Measurements from ENCODE around the gene ZNF223. TPM values are rescaled to one million over a fixed set of nuclear protein-coding genes. Genes with fewer than 3 reads are reported as not detected.
A peak's percentile ranks its signal among the peaks of the same experiment; 100 is the strongest.

The ZNF223 gene
- total and polyA plus RNA-seq, 9 of the 15 experiments (the other 6 are each of a cell fraction or from before 2014, with no cell fraction given): 0.21 to 1.8 (median 0.71) TPM

DNA sequence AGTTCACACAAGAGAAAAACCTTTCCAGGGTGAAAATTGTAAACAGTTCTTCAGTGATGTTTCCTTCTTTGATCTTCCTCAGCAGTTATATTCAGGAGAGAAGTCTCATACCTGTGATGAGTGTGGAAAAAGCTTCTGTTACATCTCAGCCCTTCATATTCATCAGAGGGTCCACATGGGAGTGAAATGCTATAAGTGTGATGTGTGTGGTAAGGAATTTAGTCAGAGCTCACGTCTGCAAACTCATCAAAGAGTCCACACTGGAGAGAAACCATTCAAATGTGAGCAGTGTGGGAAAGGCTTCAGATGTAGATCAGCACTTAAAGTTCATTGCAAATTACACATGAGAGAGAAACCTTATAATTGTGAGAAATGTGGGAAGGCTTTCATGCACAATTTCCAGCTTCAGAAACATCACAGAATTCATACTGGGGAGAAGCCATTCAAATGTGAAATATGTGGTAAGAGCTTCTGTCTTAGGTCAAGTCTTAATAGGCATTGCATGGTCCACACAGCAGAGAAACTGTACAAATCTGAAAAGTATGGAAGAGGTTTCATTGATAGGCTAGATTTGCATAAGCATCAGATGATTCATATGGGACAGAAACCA is 19.7 kb upstream of the ZNF223 start:
- Histone ChIP-seq H3K27ac (ENCODE audit: extremely low read depth, low read depth, low read length) (no peak overlapping the region), H3K79me2 (ENCODE audit: control insufficient read depth, insufficient read depth, low read length) (no peaks in the 10 kb centered on the region), H2AFZ (ENCODE audit: low read depth, low read length) (no peak overlapping the region), H3K4me3 (no peak overlapping the region), H3K9me1 (ENCODE audit: control insufficient read depth, insufficient read depth, low read length) (no peaks in the 10 kb centered on the region), H3K36me3 (ENCODE audit: control insufficient read depth, insufficient read depth, low read length) (peaks cover 4% of the 10 kb centered on the region; the same call in 1 of the 3 replicates), H3K4me2 (ENCODE audit: insufficient read depth, low read length) (no peak overlapping the region), H4K20me1 (replicated peaks; ENCODE audit: control insufficient read depth, insufficient read depth, low read length) (no peaks in the 10 kb centered on the region), H3K9ac (ENCODE audit: insufficient read depth in 1 of 2, low read depth in 2 of 2, low read length in 2 of 2) (no peak overlapping the region), H3K9me3 (replicated peaks; ENCODE audit: control insufficient read depth, insufficient read depth, low read depth, low read length) (peaks cover 3% of the 10 kb centered on the region; the same call in 1 of the 2 replicates), H3K4me1 (replicated peaks in 1 of 2; ENCODE audit: control insufficient read depth in 2 of 2, insufficient read depth in 2 of 2, low read length in 2 of 2) (no peaks in the 10 kb centered on the region), H3K27me3 (ENCODE audit: control insufficient read depth in 2 of 2, insufficient read depth in 2 of 2, low read length in 2 of 2) (no peaks in the 10 kb centered on the region)
- intact Hi-C loops (cut with micrococcal nuclease): no loop called here
- ATAC-seq (no peak), DNase-seq (ENCODE audit: extremely low read depth in 1 of 4, low spot score in 3 of 4) (no peak), FAIRE-seq (no peak)
- in situ Hi-C loops (cut with MboI): no loop called here
- ChIA-PET POLR2A (interaction anchor here (0.8 to 1.1 kb wide), 3 partner anchors 10 to 133 kb away, joined by 3 read pairs; partner anchors contain the start of gene ZNF226), CTCF (ENCODE audit: low intra/inter-chr PET ratio) (no interaction called here)
- WGBS (ENCODE audit: insufficient coverage, low coverage, missing lambda C conversion rate): 7% methylated on average over 1 of the region's 1 CpG
- BruUV-seq (replicated peaks): no TSS peak
- TF ChIP-seq NFRKB (IDR thresholded peaks at IDR 0.05; ENCODE audit: low read depth) (peak; percentile 62; the same call in 1 of the 2 replicates), CBX5 (IDR thresholded peaks at IDR 0.05; ENCODE audit: borderline replicate concordance, low read depth) (0 out of 2 replicates have a peak, but pooled peaks have one; percentile 40), XRCC3 (IDR thresholded peaks at IDR 0.05) (0 out of 2 replicates have a peak, but pooled peaks have one; percentile 45), ZNF75A (CRISPR knock-in tag; IDR thresholded peaks at IDR 0.05) (peak; percentile 98), ZNF766 (CRISPR knock-in tag; conservative IDR thresholded peaks at IDR 0.05) (no peak), RBM25 (IDR thresholded peaks at IDR 0.05; ENCODE audit: low read depth, low read length, severe bottlenecking) (peak; percentile 76), ZEB2 (IDR thresholded peaks at IDR 0.05) (0 out of 2 replicates have a peak, but pooled peaks have one; percentile 30), CBX1 (IDR thresholded peaks at IDR 0.05; ENCODE audit: low read depth) (0 out of 2 replicates have a peak, but pooled peaks have one; percentile 45), TRIM28 (IDR thresholded peaks at IDR 0.05) (peak; percentile 96), TAF15 (IDR thresholded peaks at IDR 0.05; ENCODE audit: low read depth, low read length) (no peak), FOS (IDR thresholded peaks at IDR 0.05; ENCODE audit: extremely low read depth, insufficient read length) (no peak), SOX6 (IDR thresholded peaks at IDR 0.05) (peak; percentile 34; the same call in 1 of the 2 replicates)
- TF ChIP-seq, protein P1, sequence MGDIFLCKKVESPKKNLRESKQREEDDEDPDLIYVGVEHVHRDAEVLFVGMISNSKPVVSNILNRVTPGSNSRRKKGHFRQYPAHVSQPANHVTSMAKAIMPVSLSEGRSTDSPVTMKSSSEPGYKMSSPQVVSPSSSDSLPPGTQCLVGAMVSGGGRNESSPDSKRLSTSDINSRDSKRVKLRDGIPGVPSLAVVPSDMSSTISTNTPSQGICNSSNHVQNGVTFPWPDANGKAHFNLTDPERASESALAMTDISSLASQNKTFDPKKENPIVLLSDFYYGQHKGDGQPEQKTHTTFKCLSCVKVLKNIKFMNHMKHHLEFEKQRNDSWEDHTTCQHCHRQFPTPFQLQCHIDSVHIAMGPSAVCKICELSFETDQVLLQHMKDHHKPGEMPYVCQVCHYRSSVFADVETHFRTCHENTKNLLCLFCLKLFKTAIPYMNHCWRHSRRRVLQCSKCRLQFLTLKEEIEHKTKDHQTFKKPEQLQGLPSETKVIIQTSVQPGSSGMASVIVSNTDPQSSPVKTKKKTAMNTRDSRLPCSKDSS (IDR thresholded peaks at IDR 0.05; ENCODE audit: low read depth, partially characterized antibody): peak; percentile 93
- TF ChIP-seq, protein P2, sequence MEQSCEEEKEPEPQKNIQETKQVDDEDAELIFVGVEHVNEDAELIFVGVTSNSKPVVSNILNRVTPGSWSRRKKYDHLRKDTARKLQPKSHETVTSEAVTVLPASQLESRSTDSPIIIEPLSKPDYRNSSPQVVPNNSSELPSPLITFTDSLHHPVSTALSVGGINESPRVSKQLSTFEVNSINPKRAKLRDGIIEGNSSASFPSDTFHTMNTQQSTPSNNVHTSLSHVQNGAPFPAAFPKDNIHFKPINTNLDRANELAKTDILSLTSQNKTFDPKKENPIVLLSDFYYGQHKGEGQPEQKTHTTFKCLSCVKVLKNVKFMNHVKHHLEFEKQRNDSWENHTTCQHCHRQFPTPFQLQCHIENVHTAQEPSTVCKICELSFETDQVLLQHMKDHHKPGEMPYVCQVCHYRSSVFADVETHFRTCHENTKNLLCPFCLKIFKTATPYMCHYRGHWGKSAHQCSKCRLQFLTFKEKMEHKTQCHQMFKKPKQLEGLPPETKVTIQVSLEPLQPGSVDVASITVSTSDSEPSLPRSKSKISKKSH (CRISPR knock-in tag; IDR thresholded peaks at IDR 0.05): peak; percentile 76; the same call in 1 of the 2 replicates
